Activated naive CD4-positive, alpha-beta T cell treated with anti-CD3 and anti-CD28 coated beads, Interleukin-2, amount 50 U/mL, for 24 hours (primary cell): ENCODE measurements around the gene EML5.

Experiments
- H3K27ac Mint-ChIP-seq: one replicate; pipeline ENCODE4 v1.8.0; 2021; ENCODE audit warnings: mild to moderate bottlenecking, mixed read lengths
- H3K27me3 Mint-ChIP-seq: one replicate; pipeline ENCODE4 v1.8.0; 2021; ENCODE audit warnings: mixed read lengths
- H3K36me3 Mint-ChIP-seq: one replicate; pipeline ENCODE4 v1.8.0; 2021; ENCODE audit warnings: mixed read lengths
- H3K4me1 Mint-ChIP-seq: one replicate; pipeline ENCODE4 v1.8.0; 2021; ENCODE audit warnings: mixed read lengths
- H3K4me3 Mint-ChIP-seq: one replicate; pipeline ENCODE4 v1.8.0; 2021; ENCODE audit warnings: mild to moderate bottlenecking, mixed read lengths
- H3K9me3 Mint-ChIP-seq: one replicate; pipeline ENCODE4 v1.8.0; 2021; ENCODE audit warnings: mixed read lengths

The EML5 gene

GRCh38 chr14:88792473-88793258, at the start of gene EML5:
Gene EML5, minus strand, starts transcription at chr14:88792953. Its CDS starts 450 bp downstream, at chr14:88792503.
- Mint-ChIP-seq H3K27me3 (no peaks in the 10 kb centered on the region), H3K36me3 (no peaks in the 10 kb centered on the region), H3K9me3 (no peaks in the 10 kb centered on the region), H3K4me3 (peak within 1 kb of the TSS; percentile 85), H3K4me1 (peaks cover 28% of the 10 kb centered on the region), H3K27ac (peak within 1 kb of the TSS; percentile 80)

- peaks cover 3% of the 10 kb centered on the region for H3K36me3 Mint-ChIP-seq
- H3K27me3 Mint-ChIP-seq = peaks cover under 1% of the 10 kb centered on the region
- H3K4me3 Mint-ChIP-seq = no peak overlapping the region
- no peaks in the 10 kb centered on the region for H3K9me3 Mint-ChIP-seq
- H3K4me1 Mint-ChIP-seq = no peaks in the 10 kb centered on the region
- no peak overlapping the region for H3K27ac Mint-ChIP-seq
Measured at GRCh38 chr14:88842414-88842813, 49.7 kb upstream of the EML5 start.

- no peak overlapping the region for H3K4me3 Mint-ChIP-seq
- no peak overlapping the region for H3K27ac Mint-ChIP-seq
- no peaks in the 10 kb centered on the region for H3K4me1 Mint-ChIP-seq
- H3K9me3 Mint-ChIP-seq = no peaks in the 10 kb centered on the region
- H3K27me3 Mint-ChIP-seq = peaks cover 4% of the 10 kb centered on the region
- peaks cover 3% of the 10 kb centered on the region for H3K36me3 Mint-ChIP-seq
Measured at GRCh38 chr14:88841741-88842140, 49.0 kb upstream of the EML5 start.

DNA sequence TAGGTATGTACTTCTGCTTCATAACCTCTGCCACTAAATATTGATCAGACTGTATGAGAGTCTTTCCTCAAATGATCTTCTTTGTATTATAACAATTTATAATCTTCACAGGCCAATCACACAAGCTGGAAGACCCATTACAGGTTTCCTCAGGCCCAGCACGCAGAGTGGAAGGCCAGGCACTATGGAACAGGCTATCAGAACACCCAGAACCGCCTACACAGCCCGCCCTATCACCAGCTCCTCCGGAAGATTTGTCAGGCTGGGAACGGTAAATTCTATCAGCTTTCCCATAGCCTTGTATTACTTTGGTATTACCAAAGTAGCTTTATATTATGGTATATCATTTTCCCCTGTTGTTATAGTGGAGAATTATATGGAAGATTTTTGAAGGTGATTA, 48.2 kb upstream of the EML5 start:
- Mint-ChIP-seq H3K4me3 (no peak overlapping the region), H3K9me3 (no peaks in the 10 kb centered on the region), H3K4me1 (no peaks in the 10 kb centered on the region), H3K36me3 (peaks cover 3% of the 10 kb centered on the region), H3K27me3 (peaks cover 4% of the 10 kb centered on the region), H3K27ac (no peak overlapping the region)

- Mint-ChIP-seq H3K27ac (no peak overlapping the region), H3K4me3 (no peak overlapping the region), H3K36me3 (no peaks in the 10 kb centered on the region)
Measured at GRCh38 chr14:88838015-88838414, 45.3 kb upstream of the EML5 start.

GRCh38 chr14:88837495-88837894, 44.7 kb upstream of the EML5 start:
- H3K36me3 Mint-ChIP-seq = no peaks in the 10 kb centered on the region
- no peaks in the 10 kb centered on the region for H3K4me1 Mint-ChIP-seq
- no peaks in the 10 kb centered on the region for H3K9me3 Mint-ChIP-seq
- no peak overlapping the region for H3K27ac Mint-ChIP-seq
- peaks cover 6% of the 10 kb centered on the region for H3K27me3 Mint-ChIP-seq
- no peak overlapping the region for H3K4me3 Mint-ChIP-seq

More at GRCh38 chr14:88838015-88838414, 45.3 kb upstream of the EML5 start:
- Mint-ChIP-seq H3K4me1 (no peaks in the 10 kb centered on the region), H3K9me3 (no peaks in the 10 kb centered on the region), H3K27me3 (peaks cover 6% of the 10 kb centered on the region)

DNA sequence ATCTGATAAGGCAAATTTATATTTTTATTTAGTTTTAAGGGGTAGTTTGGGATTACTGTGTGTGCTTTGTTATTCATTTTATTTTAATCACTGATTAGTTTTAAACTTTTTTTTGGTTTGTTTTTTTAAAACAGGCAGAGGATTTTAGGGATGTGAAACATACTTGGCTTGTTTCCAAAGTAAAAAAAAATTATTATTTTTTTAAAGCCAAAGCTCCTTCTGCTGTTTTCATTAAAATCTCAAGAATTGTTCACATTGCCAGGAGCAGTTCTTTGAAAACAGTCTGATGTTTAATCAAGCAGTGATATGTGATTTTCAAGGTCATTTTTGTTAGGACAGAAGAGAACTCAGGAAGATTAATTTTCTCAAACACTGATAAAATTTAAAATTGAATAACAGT, 42.9 kb upstream of the EML5 start:
- no peaks in the 10 kb centered on the region for H3K9me3 Mint-ChIP-seq
- no peaks in the 10 kb centered on the region for H3K36me3 Mint-ChIP-seq
- H3K4me1 Mint-ChIP-seq = no peaks in the 10 kb centered on the region
- H3K27ac Mint-ChIP-seq = no peak overlapping the region
- peaks cover 6% of the 10 kb centered on the region for H3K27me3 Mint-ChIP-seq
- no peak overlapping the region for H3K4me3 Mint-ChIP-seq

DNA sequence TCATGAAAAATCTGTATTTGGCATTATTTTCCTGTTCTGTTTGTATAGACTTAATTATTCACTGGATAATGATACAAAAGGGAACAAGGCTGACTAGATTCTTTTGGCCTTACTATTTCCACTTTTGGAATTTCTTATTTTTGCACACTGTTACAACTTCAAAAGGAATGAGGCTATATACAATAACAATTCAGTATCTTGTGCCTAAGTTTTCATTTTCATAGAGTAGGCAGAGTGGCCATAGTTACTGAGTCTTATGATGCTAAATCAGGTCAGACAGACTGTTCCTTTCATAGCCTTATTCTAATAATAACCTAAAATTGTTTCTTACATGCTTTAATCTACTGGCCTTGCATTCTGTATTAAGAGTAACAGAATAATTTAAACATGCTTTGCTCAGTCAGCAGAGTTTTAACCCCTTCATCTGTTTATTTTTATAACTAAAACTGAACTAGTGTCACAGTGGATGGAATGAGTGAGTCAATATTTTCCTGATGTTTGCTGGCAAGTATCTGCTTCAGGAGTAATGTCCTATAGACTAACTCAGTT, 42.2 kb upstream of the EML5 start:
- no peaks in the 10 kb centered on the region for H3K36me3 Mint-ChIP-seq
- H3K4me3 Mint-ChIP-seq = no peak overlapping the region
- H3K4me1 Mint-ChIP-seq = no peaks in the 10 kb centered on the region
- no peaks in the 10 kb centered on the region for H3K9me3 Mint-ChIP-seq
- H3K27me3 Mint-ChIP-seq = peaks cover 6% of the 10 kb centered on the region
- no peak overlapping the region for H3K27ac Mint-ChIP-seq

GRCh38 chr14:88831284-88831683, 38.5 kb upstream of the EML5 start:
- Mint-ChIP-seq H3K9me3 (no peaks in the 10 kb centered on the region), H3K36me3 (no peaks in the 10 kb centered on the region), H3K27me3 (peaks cover 2% of the 10 kb centered on the region), H3K4me1 (no peaks in the 10 kb centered on the region), H3K4me3 (no peak overlapping the region), H3K27ac (no peak overlapping the region)

DNA sequence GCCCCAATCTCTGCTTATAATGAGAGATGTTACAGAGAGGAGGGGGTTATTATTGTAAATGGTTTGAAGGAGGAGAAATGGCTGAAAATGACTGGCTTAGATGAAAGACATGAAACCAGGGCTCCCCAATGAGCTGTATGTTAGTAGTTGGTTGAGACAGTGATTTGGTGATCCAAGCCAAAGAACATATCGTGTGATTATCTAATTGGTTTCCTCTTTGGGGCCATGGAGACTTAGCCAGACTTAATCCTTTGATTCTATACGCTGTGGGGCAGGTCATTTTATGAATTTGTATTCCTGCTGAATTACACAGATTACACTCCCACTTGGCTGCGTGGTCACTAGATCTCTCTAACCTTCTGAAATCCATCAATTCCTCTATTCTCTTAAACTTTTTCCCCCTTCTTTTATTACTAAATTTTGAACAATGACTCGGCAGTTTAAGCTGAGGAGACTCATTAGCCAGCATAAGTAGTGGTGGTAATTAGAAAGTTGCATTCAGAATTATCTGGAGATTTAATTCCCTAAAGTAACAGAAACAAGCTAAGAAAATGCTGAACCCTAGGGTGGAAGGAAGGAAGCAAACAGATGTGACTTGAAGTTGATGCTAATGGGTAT, 37.0 kb upstream of the EML5 start:
- Mint-ChIP-seq H3K4me1 (peaks cover 5% of the 10 kb centered on the region), H3K9me3 (no peaks in the 10 kb centered on the region), H3K27ac (no peak overlapping the region), H3K36me3 (no peaks in the 10 kb centered on the region), H3K4me3 (no peak overlapping the region), H3K27me3 (peaks cover 2% of the 10 kb centered on the region)

GRCh38 chr14:88829188-88829587, 36.4 kb upstream of the EML5 start:
- Mint-ChIP-seq H3K36me3 (no peaks in the 10 kb centered on the region), H3K4me1 (peaks cover 5% of the 10 kb centered on the region), H3K9me3 (no peaks in the 10 kb centered on the region), H3K27ac (no peak overlapping the region), H3K4me3 (no peak overlapping the region), H3K27me3 (peaks cover 2% of the 10 kb centered on the region)

- Mint-ChIP-seq H3K27ac (no peak overlapping the region), H3K27me3 (no peaks in the 10 kb centered on the region), H3K4me1 (peaks cover 9% of the 10 kb centered on the region), H3K4me3 (peak overlapping the region; percentile 90), H3K9me3 (no peaks in the 10 kb centered on the region), H3K36me3 (no peaks in the 10 kb centered on the region)
Measured at GRCh38 chr14:88825503-88825902, 32.8 kb upstream of the EML5 start.

DNA sequence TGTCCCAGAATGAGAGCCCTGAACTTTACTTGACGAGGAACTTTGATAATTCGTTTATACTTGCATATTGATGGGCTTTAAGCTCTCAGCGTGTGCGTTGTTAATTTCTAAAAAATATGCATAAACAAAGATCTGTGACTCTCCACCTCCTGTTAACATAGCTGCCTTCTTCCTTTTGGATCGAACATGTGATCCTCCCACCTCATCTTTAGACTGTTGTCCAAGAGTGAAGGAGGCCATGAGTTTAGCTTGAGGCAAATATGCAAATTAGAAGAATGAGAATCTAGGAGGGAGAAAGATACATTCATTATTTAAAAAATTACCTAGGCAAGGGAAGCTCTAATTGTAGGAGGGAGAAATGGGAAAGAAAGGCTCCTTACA, 32.3 kb upstream of the EML5 start:
- H3K36me3 Mint-ChIP-seq = no peaks in the 10 kb centered on the region
- peak overlapping the region; percentile 90 for H3K4me3 Mint-ChIP-seq
- H3K27ac Mint-ChIP-seq = no peak overlapping the region
- no peaks in the 10 kb centered on the region for H3K9me3 Mint-ChIP-seq
- H3K27me3 Mint-ChIP-seq = no peaks in the 10 kb centered on the region
- H3K4me1 Mint-ChIP-seq = peaks cover 9% of the 10 kb centered on the region

DNA sequence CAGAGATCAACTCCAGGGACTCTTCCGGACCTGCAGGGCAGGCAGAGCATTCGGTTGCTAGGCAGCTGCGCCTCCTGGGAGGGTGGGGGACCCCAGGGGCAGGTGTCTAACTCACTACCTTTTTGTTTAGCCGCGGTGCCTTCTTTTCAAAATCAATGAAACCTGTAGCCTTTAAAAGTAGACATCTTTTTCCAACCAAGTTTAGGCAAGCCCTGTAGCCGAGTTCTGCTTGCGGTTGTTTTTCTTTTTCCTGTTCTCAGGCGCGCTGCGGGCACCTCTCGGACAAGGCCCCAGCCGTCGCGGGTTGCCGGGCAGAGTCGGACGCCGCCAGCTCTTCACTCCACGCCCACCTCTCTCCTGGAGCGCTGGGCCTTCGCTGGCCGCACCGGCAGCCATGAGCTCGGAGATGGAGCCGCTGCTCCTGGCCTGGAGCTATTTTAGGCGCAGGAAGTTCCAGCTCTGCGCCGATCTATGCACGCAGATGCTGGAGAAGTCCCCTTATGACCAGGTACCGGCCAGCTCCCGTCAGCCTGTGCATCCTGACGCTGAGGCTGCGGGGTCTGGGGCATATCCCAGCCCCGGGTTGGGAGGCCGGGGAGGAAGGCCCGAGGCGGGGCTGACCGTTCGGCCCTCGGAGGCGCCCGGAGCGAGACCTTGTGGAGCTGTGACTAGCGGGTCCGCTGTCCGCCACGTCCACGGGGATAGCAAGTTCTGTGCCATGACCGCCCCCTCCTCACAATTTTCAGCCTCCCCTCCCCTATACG, 31.7 kb upstream of the EML5 start, which contains the start of gene TTC8:
TSS of gene TTC8 (plus strand) at position 338 of the 764 bp plus-strand sequence. CDS start at position 395, 57 bp downstream.
- Mint-ChIP-seq H3K4me3 (peak within 1 kb of the TSS; percentile 90), H3K36me3 (no peaks in the 10 kb centered on the region), H3K27ac (peak within 1 kb of the TSS; percentile 98), H3K9me3 (no peaks in the 10 kb centered on the region), H3K4me1 (peaks cover 9% of the 10 kb centered on the region), H3K27me3 (peaks cover 1% of the 10 kb centered on the region)

GRCh38 chr14:88823968-88824313, 31.2 kb upstream of the EML5 start:
- Mint-ChIP-seq H3K4me1 (peaks cover 9% of the 10 kb centered on the region), H3K36me3 (no peaks in the 10 kb centered on the region), H3K27ac (peak overlapping the region; percentile 98), H3K27me3 (peaks cover 2% of the 10 kb centered on the region), H3K4me3 (peak overlapping the region; percentile 90), H3K9me3 (no peaks in the 10 kb centered on the region)

DNA sequence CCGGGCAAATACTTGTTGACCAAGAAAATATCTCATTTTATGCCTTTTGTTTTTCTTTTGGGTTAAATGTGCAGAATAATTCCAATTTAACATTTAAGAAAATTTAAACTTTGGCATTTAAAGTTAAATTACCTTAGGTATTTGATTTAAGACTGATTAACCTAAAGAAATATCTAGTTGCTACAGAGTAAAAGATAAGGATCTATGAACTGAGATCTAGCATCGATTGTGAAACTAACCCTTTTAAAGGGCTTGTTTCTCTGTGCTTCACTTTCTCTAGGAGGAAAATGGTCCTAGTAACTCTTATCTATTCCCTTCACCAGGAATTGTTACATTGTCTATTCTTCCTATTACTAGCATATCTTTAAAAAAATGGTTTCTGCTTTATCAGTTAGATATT, 29.1 kb upstream of the EML5 start:
- Mint-ChIP-seq H3K27ac (no peak overlapping the region), H3K36me3 (no peaks in the 10 kb centered on the region), H3K4me3 (no peak overlapping the region), H3K9me3 (no peaks in the 10 kb centered on the region), H3K27me3 (peaks cover 2% of the 10 kb centered on the region), H3K4me1 (peaks cover 9% of the 10 kb centered on the region)
